CD4-positive, alpha-beta T cell (primary cell): ENCODE data around the gene B3GNT3. TPM values are rescaled to one million over a fixed set of nuclear protein-coding genes. Genes with fewer than 3 reads are reported as not detected.
A peak's percentile ranks its signal among the peaks of the same experiment; 100 is the strongest.

Source experiments
- ATAC-seq: fragments of 200-7000 bp; cut with Tn5 transposase; one replicate; pipeline ENCODE4 v1.10.0; 2022; ENCODE audit warnings: mild to moderate bottlenecking; ENCODE audit not compliant: poor library complexity
- CTCF ChIA-PET: fragments of 350-600 bp; sonication (Branson Sonifier 250); formaldehyde crosslinking; loops from one replicate; lab custom pipeline; 2021; ENCODE audit warnings: antibody characterized with exemption, inconsistent platforms; lab: Charles Lee
- POLR2A ChIA-PET: fragments of 350-600 bp; sonication (Branson Sonifier 250); formaldehyde crosslinking; loops from one replicate; lab custom pipeline; 2021; ENCODE audit warnings: antibody characterized with exemption, inconsistent platforms; lab: Charles Lee
- DNase-seq, 14 experiments: peaks; one replicate each; pipeline ENCODE4 v3.0.0-alpha.2; 2013 to 2020; ENCODE audit warnings: mixed read lengths in 2 of 14
- H3K27ac ChIP-seq, 2 donors: one replicate each; pipeline versions ENCODE4 v1.5.1 to v1.7.0; 2013; ENCODE audit warnings: low read length in 2 of 2, low read depth in 1 of 2, mild to moderate bottlenecking in 1 of 2
- H3K27me3 ChIP-seq, 2 experiments: 1 replicate in 1 of 2; 2 replicates in 1 of 2; pipeline versions ENCODE4 v1.6.1 to v1.7.0; 2013; ENCODE audit warnings: low read length in 2 of 2, control low read depth in 1 of 2, mild to moderate bottlenecking in 1 of 2, moderate library complexity in 1 of 2; ENCODE audit not compliant: insufficient read depth in 2 of 2, control insufficient read depth in 1 of 2
- H3K36me3 ChIP-seq: one replicate; pipeline ENCODE4 v1.6.1; 2013; ENCODE audit warnings: low read length, control low read depth; ENCODE audit not compliant: insufficient read depth
- H3K4me1 ChIP-seq: one replicate; pipeline ENCODE4 v1.6.1; 2013; ENCODE audit warnings: low read length, control low read depth; ENCODE audit not compliant: insufficient read depth
- H3K4me3 ChIP-seq: one replicate; pipeline ENCODE4 v1.5.1; 2013; ENCODE audit warnings: mild to moderate bottlenecking, low read length, moderate library complexity
- H3K9me3 ChIP-seq, 2 experiments: 1 replicate in 1 of 2; 2 replicates in 1 of 2; pipeline versions ENCODE4 v1.6.1 to v1.7.0; 2013; ENCODE audit warnings: low read length in 2 of 2, mild to moderate bottlenecking in 2 of 2, control low read depth in 1 of 2, moderate library complexity in 1 of 2; ENCODE audit not compliant: control insufficient read depth in 1 of 2, insufficient read depth in 1 of 2
- H3K27ac Mint-ChIP-seq: one replicate; pipeline ENCODE4 v1.8.0; 2020; ENCODE audit warnings: mixed read lengths
- H3K27me3 Mint-ChIP-seq: one replicate; pipeline ENCODE4 v1.8.0; 2021; ENCODE audit warnings: mixed read lengths
- H3K36me3 Mint-ChIP-seq: one replicate; pipeline ENCODE4 v1.8.0; 2021; ENCODE audit warnings: low read depth, mixed read lengths
- H3K4me1 Mint-ChIP-seq: one replicate; pipeline ENCODE4 v1.8.0; 2021; ENCODE audit warnings: low read depth, mixed read lengths
- H3K4me3 Mint-ChIP-seq: one replicate; pipeline ENCODE4 v1.8.0; 2020; ENCODE audit warnings: mild to moderate bottlenecking, mixed read lengths
- H3K9me3 Mint-ChIP-seq: one replicate; pipeline ENCODE4 v1.8.0; 2020; ENCODE audit warnings: mixed read lengths
- CTCF ChIP-seq: fragments of 200-600 bp; IDR thresholded peaks from one replicate; pipeline ENCODE4 v1.8.0; 2022; ENCODE audit warnings: antibody characterized with exemption, mild to moderate bottlenecking
- intact Hi-C, 2 experiments: fragments of 100-400 bp; cut with DNase I in 1 of 2; cut with micrococcal nuclease in 1 of 2; formaldehyde crosslinking; loops; one replicate each; pipeline versions ENCODE4 v1.15.1 to v1.9.0; 2023 to 2025; cut with DNase I, micrococcal nuclease
- total RNA-seq, 174 experiments: library from RNA in 2 of 174; stranded (reverse) in 2 of 174; gene quantifications; one replicate each; pipeline ENCODE4 v1.2.3 and lab custom pipeline; 2021 to 2026

B3GNT3 gene
- total RNA-seq, 2 experiments from 2014 or later, result 0.39 to 0.52 TPM

- peak overlapping the region; percentile 100 for H3K4me3 Mint-ChIP-seq
- Histone ChIP-seq H3K27ac (peak overlapping the region; percentile 1 to 71), H3K4me3 (peak overlapping the region; percentile 86), H3K4me1 (peaks cover 31% of the 10 kb centered on the region), H3K27me3 (no peaks in the 10 kb centered on the region), H3K9me3 (no peaks in the 10 kb centered on the region), H3K36me3 (peaks cover 44% of the 10 kb centered on the region)
- H3K27me3 Mint-ChIP-seq, result no peaks in the 10 kb centered on the region
- H3K27ac Mint-ChIP-seq, result peak overlapping the region; percentile 88
- CTCF ChIA-PET, result interaction anchor here (0.9 to 4.6 kb wide), 5 partner anchors 11 to 419 kb away, joined by 3 to 226 read pairs (median 20); partner anchors contain the start of genes CCDC124 and JAK3
- intact Hi-C loops, result no loop called here
- ATAC-seq (no peak), DNase-seq (no peak)
- H3K36me3 Mint-ChIP-seq, result peaks cover 52% of the 10 kb centered on the region
- no peak for TF ChIP-seq CTCF
- H3K9me3 Mint-ChIP-seq, result no peaks in the 10 kb centered on the region
- POLR2A ChIA-PET, result interaction anchor here (1.3 to 4.3 kb wide), 13 partner anchors 11 to 349 kb away, joined by 3 to 275 read pairs (median 8); partner anchors contain the start of genes CCDC124, JAK3, MPV17L2 and PGLS
- H3K4me1 Mint-ChIP-seq, result peaks cover 34% of the 10 kb centered on the region
Observed at GRCh38 chr19:17860331-17860992, 65.5 kb downstream of the B3GNT3 start.

GRCh38 chr19:17860993-17861360 lies 66.0 kb downstream of the B3GNT3 start:
- ATAC-seq (no peak), DNase-seq (no peak)
- Mint-ChIP-seq H3K9me3 (no peaks in the 10 kb centered on the region), H3K27me3 (no peaks in the 10 kb centered on the region), H3K36me3 (peaks cover 57% of the 10 kb centered on the region), H3K4me3 (peak overlapping the region; percentile 100), H3K4me1 (peaks cover 30% of the 10 kb centered on the region), H3K27ac (peak overlapping the region; percentile 88)
- ChIA-PET POLR2A (interaction anchor here (2.1 to 4.3 kb wide), 4 partner anchors 10 to 140 kb away, joined by 15 to 275 read pairs (median 66); partner anchors contain the start of genes CCDC124, JAK3 and SLC5A5), CTCF (interaction anchor here (2.7 to 4.6 kb wide), 2 partner anchors 71 to 137 kb away, joined by 20 to 226 read pairs; partner anchors contain the start of gene CCDC124)
- no peaks in the 10 kb centered on the region for H3K9me3 ChIP-seq
- no peaks in the 10 kb centered on the region for H3K27me3 ChIP-seq
- H3K36me3 ChIP-seq, result peaks cover 44% of the 10 kb centered on the region
- H3K4me3 ChIP-seq, result peak overlapping the region; percentile 86
- intact Hi-C loops, result no loop called here
- H3K4me1 ChIP-seq, result peaks cover 28% of the 10 kb centered on the region
- TF ChIP-seq CTCF, result no peak
- peak overlapping the region; percentile 1 to 71 for H3K27ac ChIP-seq

GRCh38 chr19:17861542-17862402 lies 66.8 kb downstream of the B3GNT3 start:
- H3K27ac Mint-ChIP-seq, result peak overlapping the region; percentile 88
- POLR2A ChIA-PET, result interaction anchor here (3.2 to 4.3 kb wide), 3 partner anchors 10 to 70 kb away, joined by 57 to 275 read pairs (median 75); partner anchors contain the start of genes CCDC124, JAK3 and SLC5A5
- H3K27ac ChIP-seq, result peak overlapping the region in 1 of 2 donors; percentile 32

More at GRCh38 chr19:17861542-17862402, 66.8 kb downstream of the B3GNT3 start:
- Histone ChIP-seq H3K27me3 (no peaks in the 10 kb centered on the region), H3K4me1 (peaks cover 28% of the 10 kb centered on the region), H3K36me3 (peaks cover 44% of the 10 kb centered on the region), H3K9me3 (no peaks in the 10 kb centered on the region), H3K4me3 (no peak overlapping the region)
- no peaks in the 10 kb centered on the region for H3K27me3 Mint-ChIP-seq
- H3K9me3 Mint-ChIP-seq, result no peaks in the 10 kb centered on the region
- DNase-seq, result no peak
- H3K4me1 Mint-ChIP-seq, result peaks cover 30% of the 10 kb centered on the region
- H3K36me3 Mint-ChIP-seq, result peaks cover 57% of the 10 kb centered on the region
- intact Hi-C loops, result loop anchor here in 1 of 2 experiments (1.0 kb wide), 1 partner anchor 11 kb away; no protein-coding TSS in a partner anchor
- CTCF ChIA-PET, result interaction anchor here (2.7 to 4.6 kb wide), 2 partner anchors 70 to 136 kb away, joined by 20 to 226 read pairs; partner anchors contain the start of gene CCDC124
- ATAC-seq, result no peak
- no peak for TF ChIP-seq CTCF
- H3K4me3 Mint-ChIP-seq, result peak overlapping the region; percentile 100
